ENCODE results near the gene MT1M.

MT1M gene

GRCh38 chr16:56608876-56609462 is 23.5 kb upstream of the MT1M start:
- Histone ChIP-seq H2BK5ac (ENCODE audit: low read depth, low read length, poor library complexity, severe bottlenecking) (no peak overlapping the region), H3K27ac (ENCODE audit: low read length, poor library complexity, severe bottlenecking) (peak overlapping the region; percentile 94), H3K4me3 (ENCODE audit: insufficient read depth in 1 of 2, low read depth in 1 of 2, low read length in 2 of 2) (peak overlapping the region; percentile 59 to 92), H3K9me3 (ENCODE audit: control insufficient read depth, low read length) (no peaks in the 10 kb centered on the region), H2BK15ac (ENCODE audit: low read depth, poor library complexity, severe bottlenecking) (peak overlapping the region; percentile 77), H2AFZ (ENCODE audit: low read depth, low read length) (no peak overlapping the region), H2BK12ac (ENCODE audit: low read length in 2 of 2) (peak overlapping the region in 1 of 2 experiments; percentile 45), H4K91ac (ENCODE audit: low read length) (peak overlapping the region; percentile 81), H3K23ac (ENCODE audit: low read length in 2 of 2) (no peak overlapping the region), H2BK120ac (ENCODE audit: low read depth, low read length) (no peak overlapping the region), H3K79me1 (replicated peaks; ENCODE audit: low read length, poor library complexity, severe bottlenecking) (peaks cover 4% of the 10 kb centered on the region), H3K18ac (ENCODE audit: low read depth in 1 of 2, low read length in 2 of 2) (peak overlapping the region; percentile 54 to 85), H3K4me2 (ENCODE audit: low read length, poor library complexity, severe bottlenecking) (peak overlapping the region; percentile 79), H3K4ac (ENCODE audit: low read depth in 1 of 2, low read length in 2 of 2) (peak overlapping the region; percentile 24 to 46), H3K36me3 (ENCODE audit: control insufficient read depth in 1 of 2, insufficient read depth in 2 of 2, low read depth in 1 of 2, low read length in 2 of 2) (no peaks in the 10 kb centered on the region), H3K4me1 (ENCODE audit: control insufficient read depth, insufficient read depth, low read depth, low read length) (peaks cover 34% of the 10 kb centered on the region), H3K9ac (ENCODE audit: low read length) (peak overlapping the region; percentile 91), H3K14ac (ENCODE audit: low read length in 2 of 2) (peak overlapping the region in 1 of 2 experiments; percentile 68), H3K27me3 (ENCODE audit: control insufficient read depth in 1 of 2, insufficient read depth in 1 of 2, low read length in 2 of 2) (no peaks in the 10 kb centered on the region), H2AK5ac (ENCODE audit: low read length, severe bottlenecking) (no peak overlapping the region), H4K8ac (ENCODE audit: low read length) (peak overlapping the region; percentile 52)
- DNase-seq: peak; percentile 38
- WGBS: 6% methylated on average over 21 of the region's 21 CpGs

DNA sequence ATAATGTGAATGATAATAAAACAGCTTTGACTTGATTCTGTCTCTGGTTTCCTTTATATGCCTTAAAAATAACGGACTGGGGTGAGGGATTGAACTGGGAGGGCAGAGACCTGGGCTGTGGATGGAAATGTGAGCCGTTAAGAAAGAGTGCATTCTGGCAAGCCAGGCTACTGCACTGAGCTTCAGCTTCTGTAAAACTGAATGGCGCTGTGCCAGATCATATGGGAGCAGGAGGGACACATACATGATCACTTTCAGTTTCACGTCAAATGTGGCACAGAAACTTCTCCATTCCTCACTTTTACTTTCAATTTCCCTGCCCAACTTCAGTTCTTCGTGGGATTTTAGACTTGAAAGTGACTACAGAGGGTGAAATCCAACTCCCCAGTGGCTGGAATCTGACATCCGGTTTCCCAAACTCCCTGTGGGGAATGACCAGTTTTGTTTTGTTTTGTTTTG is 23.0 kb upstream of the MT1M start:
- WGBS: 0% methylated on average over 4 of the region's 6 CpGs
- Histone ChIP-seq H3K4me2 (ENCODE audit: low read length, poor library complexity, severe bottlenecking) (peak overlapping the region; percentile 79), H2BK15ac (ENCODE audit: low read depth, poor library complexity, severe bottlenecking) (no peak overlapping the region), H3K79me1 (replicated peaks; ENCODE audit: low read length, poor library complexity, severe bottlenecking) (peaks cover 4% of the 10 kb centered on the region), H3K18ac (ENCODE audit: low read depth in 1 of 2, low read length in 2 of 2) (peak overlapping the region; percentile 84 to 88), H2BK12ac (ENCODE audit: low read length in 2 of 2) (no peak overlapping the region), H3K9me3 (ENCODE audit: control insufficient read depth, low read length) (no peaks in the 10 kb centered on the region), H3K4ac (ENCODE audit: low read depth in 1 of 2, low read length in 2 of 2) (peak overlapping the region in 1 of 2 experiments; percentile 90), H2AK5ac (ENCODE audit: low read length, severe bottlenecking) (no peak overlapping the region), H2BK5ac (ENCODE audit: low read depth, low read length, poor library complexity, severe bottlenecking) (no peak overlapping the region), H3K23ac (ENCODE audit: low read length in 2 of 2) (no peak overlapping the region), H3K36me3 (ENCODE audit: control insufficient read depth in 1 of 2, insufficient read depth in 2 of 2, low read depth in 1 of 2, low read length in 2 of 2) (no peaks in the 10 kb centered on the region), H3K27me3 (ENCODE audit: control insufficient read depth in 1 of 2, insufficient read depth in 1 of 2, low read length in 2 of 2) (no peaks in the 10 kb centered on the region), H3K4me3 (ENCODE audit: insufficient read depth in 1 of 2, low read depth in 1 of 2, low read length in 2 of 2) (peak overlapping the region in 1 of 2 experiments; percentile 92), H3K4me1 (ENCODE audit: control insufficient read depth, insufficient read depth, low read depth, low read length) (peaks cover 34% of the 10 kb centered on the region), H3K14ac (ENCODE audit: low read length in 2 of 2) (no peak overlapping the region), H2AFZ (ENCODE audit: low read depth, low read length) (no peak overlapping the region), H4K8ac (ENCODE audit: low read length) (peak overlapping the region; percentile 16), H3K9ac (ENCODE audit: low read length) (peak overlapping the region; percentile 91), H3K27ac (ENCODE audit: low read length, poor library complexity, severe bottlenecking) (peak overlapping the region; percentile 94), H2BK120ac (ENCODE audit: low read depth, low read length) (no peak overlapping the region), H4K91ac (ENCODE audit: low read length) (no peak overlapping the region)
- DNase-seq: peak; percentile 98

DNA sequence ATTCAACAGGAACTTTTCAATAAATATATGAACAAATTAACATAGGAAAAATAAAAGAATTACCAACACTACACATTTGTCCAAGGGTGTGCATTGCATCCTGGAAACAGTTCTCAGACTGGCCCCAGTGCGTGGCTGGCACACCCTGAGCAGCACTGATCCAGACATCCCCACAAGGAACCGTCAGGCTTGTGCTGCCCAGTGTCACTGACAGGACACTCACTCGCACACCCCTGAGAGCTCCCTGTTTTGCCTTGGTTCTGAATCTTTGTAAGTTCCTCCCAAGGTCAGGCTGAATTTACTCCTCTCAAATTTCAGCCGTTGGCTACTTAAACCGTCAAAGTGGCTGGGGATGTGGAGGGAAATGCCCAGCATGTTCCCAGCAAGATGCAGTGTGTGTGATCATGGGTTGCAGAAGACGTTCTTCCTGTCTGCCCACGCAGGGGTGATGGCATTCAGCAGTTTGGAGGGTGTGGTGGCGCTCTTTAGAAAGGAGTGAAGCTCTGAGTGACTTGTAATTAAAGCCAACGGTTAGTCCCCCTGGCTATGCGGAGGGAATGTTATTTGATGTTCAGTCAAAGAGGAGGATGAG is 22.3 kb upstream of the MT1M start:
- Histone ChIP-seq H4K8ac (ENCODE audit: low read length) (peak overlapping the region; percentile 86), H3K14ac (ENCODE audit: low read length in 2 of 2) (peak overlapping the region in 1 of 2 experiments; percentile 68), H3K23ac (ENCODE audit: low read length in 2 of 2) (peak overlapping the region in 1 of 2 experiments; percentile 74), H3K4me3 (ENCODE audit: insufficient read depth in 1 of 2, low read depth in 1 of 2, low read length in 2 of 2) (peak overlapping the region; percentile 10 to 92), H3K36me3 (ENCODE audit: control insufficient read depth in 1 of 2, insufficient read depth in 2 of 2, low read depth in 1 of 2, low read length in 2 of 2) (no peaks in the 10 kb centered on the region), H2BK12ac (ENCODE audit: low read length in 2 of 2) (peak overlapping the region; percentile 46 to 99), H2BK120ac (ENCODE audit: low read depth, low read length) (no peak overlapping the region), H3K27ac (ENCODE audit: low read length, poor library complexity, severe bottlenecking) (peak overlapping the region; percentile 95), H3K4me2 (ENCODE audit: low read length, poor library complexity, severe bottlenecking) (peak overlapping the region; percentile 67), H2AFZ (ENCODE audit: low read depth, low read length) (peak overlapping the region; percentile 6), H3K9ac (ENCODE audit: low read length) (peak overlapping the region; percentile 91), H3K4ac (ENCODE audit: low read depth in 1 of 2, low read length in 2 of 2) (peak overlapping the region; percentile 42 to 89), H2BK15ac (ENCODE audit: low read depth, poor library complexity, severe bottlenecking) (no peak overlapping the region), H2AK5ac (ENCODE audit: low read length, severe bottlenecking) (peak overlapping the region; percentile 29), H3K9me3 (ENCODE audit: control insufficient read depth, low read length) (no peaks in the 10 kb centered on the region), H3K27me3 (ENCODE audit: control insufficient read depth in 1 of 2, insufficient read depth in 1 of 2, low read length in 2 of 2) (no peaks in the 10 kb centered on the region), H3K79me1 (replicated peaks; ENCODE audit: low read length, poor library complexity, severe bottlenecking) (no peaks in the 10 kb centered on the region), H3K18ac (ENCODE audit: low read depth in 1 of 2, low read length in 2 of 2) (peak overlapping the region; percentile 89 to 96), H4K91ac (ENCODE audit: low read length) (peak overlapping the region; percentile 93), H3K4me1 (ENCODE audit: control insufficient read depth, insufficient read depth, low read depth, low read length) (peaks cover 36% of the 10 kb centered on the region), H2BK5ac (ENCODE audit: low read depth, low read length, poor library complexity, severe bottlenecking) (peak overlapping the region; percentile 20)
- peak; percentile 96 for DNase-seq
- 15% methylated on average over 10 of the region's 10 CpGs for WGBS

DNA sequence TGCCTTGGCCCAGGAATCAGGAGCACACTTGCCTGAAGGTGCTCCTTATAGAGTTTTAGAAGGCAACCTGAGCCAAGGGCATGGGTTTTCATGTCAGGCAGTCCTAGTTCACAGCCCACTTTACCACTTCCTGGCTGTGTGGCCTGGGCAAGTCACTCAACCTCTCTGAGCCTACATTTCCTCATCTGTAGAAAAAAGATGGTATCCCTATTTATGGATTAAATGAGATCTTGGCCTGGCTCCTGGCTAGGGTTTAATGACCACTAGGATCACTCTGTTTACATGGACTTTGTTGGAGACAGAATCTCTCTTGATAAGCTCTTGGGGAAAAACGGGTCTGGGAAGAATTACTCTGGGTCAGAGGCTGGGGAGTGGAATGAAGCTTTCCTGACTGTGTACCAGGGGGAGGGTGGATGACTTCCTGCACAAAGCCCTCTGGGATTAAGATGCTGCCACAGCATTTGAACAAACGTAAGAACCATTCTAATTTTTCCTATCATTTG is 21.8 kb upstream of the MT1M start:
- H3K23ac ChIP-seq (ENCODE audit: low read length in 2 of 2): no peak overlapping the region
- peak overlapping the region; percentile 89 to 96 for H3K18ac ChIP-seq (ENCODE audit: low read depth in 1 of 2, low read length in 2 of 2)
- H2BK120ac ChIP-seq (ENCODE audit: low read depth, low read length): no peak overlapping the region
- peak overlapping the region; percentile 93 for H4K91ac ChIP-seq (ENCODE audit: low read length)
- peak overlapping the region; percentile 1 for H2BK5ac ChIP-seq (ENCODE audit: low read depth, low read length, poor library complexity, severe bottlenecking)
- peak; percentile 71 for DNase-seq
- H3K9me3 ChIP-seq (ENCODE audit: control insufficient read depth, low read length): no peaks in the 10 kb centered on the region
- H2BK15ac ChIP-seq (ENCODE audit: low read depth, poor library complexity, severe bottlenecking): no peak overlapping the region
- no peaks in the 10 kb centered on the region for H3K79me1 ChIP-seq (replicated peaks; ENCODE audit: low read length, poor library complexity, severe bottlenecking)
- H3K9ac ChIP-seq (ENCODE audit: low read length): peak overlapping the region; percentile 91
- peak overlapping the region; percentile 67 for H3K4me2 ChIP-seq (ENCODE audit: low read length, poor library complexity, severe bottlenecking)
- H2AFZ ChIP-seq (ENCODE audit: low read depth, low read length): peak overlapping the region; percentile 6
- peak overlapping the region in 1 of 2 experiments; percentile 92 for H3K4me3 ChIP-seq (ENCODE audit: insufficient read depth in 1 of 2, low read depth in 1 of 2, low read length in 2 of 2)
- peak overlapping the region; percentile 6 to 99 for H2BK12ac ChIP-seq (ENCODE audit: low read length in 2 of 2)
- 36% methylated on average over 2 of the region's 2 CpGs for whole genome bisulfite sequencing
- H3K4ac ChIP-seq (ENCODE audit: low read depth in 1 of 2, low read length in 2 of 2): peak overlapping the region; percentile 79 to 89
- H3K14ac ChIP-seq (ENCODE audit: low read length in 2 of 2): no peak overlapping the region
- peak overlapping the region; percentile 95 for H3K27ac ChIP-seq (ENCODE audit: low read length, poor library complexity, severe bottlenecking)
- peak overlapping the region; percentile 86 for H4K8ac ChIP-seq (ENCODE audit: low read length)
- H3K36me3 ChIP-seq (ENCODE audit: control insufficient read depth in 1 of 2, insufficient read depth in 2 of 2, low read depth in 1 of 2, low read length in 2 of 2): no peaks in the 10 kb centered on the region
- no peaks in the 10 kb centered on the region for H3K27me3 ChIP-seq (ENCODE audit: control insufficient read depth in 1 of 2, insufficient read depth in 1 of 2, low read length in 2 of 2)
- H2AK5ac ChIP-seq (ENCODE audit: low read length, severe bottlenecking): peak overlapping the region; percentile 1
- peaks cover 36% of the 10 kb centered on the region for H3K4me1 ChIP-seq (ENCODE audit: control insufficient read depth, insufficient read depth, low read depth, low read length)

Data from mesenchymal stem cell (in vitro differentiated cells and primary cell).